Lower leg skin (tissue), 3 donors: ENCODE data around the gene WBP4.
"Not testable (repeated sequence)": the region's sequence is repeated elsewhere in the genome, so short reads cannot be mapped to it uniquely, and the experiment has no call there.

ENCODE experiments used
- POLR2A ChIP-seq, 2 donors: fragments of 450-650 bp; IDR thresholded peaks; one replicate each; pipeline ENCODE4 v1.6.1; 2016 to 2017; ENCODE audit warnings: antibody characterized with exemption in 2 of 2, mild to moderate bottlenecking in 1 of 2, moderate library complexity in 1 of 2
- TF ChIP-seq, protein P1 (sequence below), 3 donors: fragments of 450-650 bp; IDR thresholded peaks; one replicate each; pipeline ENCODE4 v1.5.1; 2016; ENCODE audit warnings: antibody characterized with exemption in 3 of 3, mild to moderate bottlenecking in 3 of 3, moderate library complexity in 2 of 3

DNA sequence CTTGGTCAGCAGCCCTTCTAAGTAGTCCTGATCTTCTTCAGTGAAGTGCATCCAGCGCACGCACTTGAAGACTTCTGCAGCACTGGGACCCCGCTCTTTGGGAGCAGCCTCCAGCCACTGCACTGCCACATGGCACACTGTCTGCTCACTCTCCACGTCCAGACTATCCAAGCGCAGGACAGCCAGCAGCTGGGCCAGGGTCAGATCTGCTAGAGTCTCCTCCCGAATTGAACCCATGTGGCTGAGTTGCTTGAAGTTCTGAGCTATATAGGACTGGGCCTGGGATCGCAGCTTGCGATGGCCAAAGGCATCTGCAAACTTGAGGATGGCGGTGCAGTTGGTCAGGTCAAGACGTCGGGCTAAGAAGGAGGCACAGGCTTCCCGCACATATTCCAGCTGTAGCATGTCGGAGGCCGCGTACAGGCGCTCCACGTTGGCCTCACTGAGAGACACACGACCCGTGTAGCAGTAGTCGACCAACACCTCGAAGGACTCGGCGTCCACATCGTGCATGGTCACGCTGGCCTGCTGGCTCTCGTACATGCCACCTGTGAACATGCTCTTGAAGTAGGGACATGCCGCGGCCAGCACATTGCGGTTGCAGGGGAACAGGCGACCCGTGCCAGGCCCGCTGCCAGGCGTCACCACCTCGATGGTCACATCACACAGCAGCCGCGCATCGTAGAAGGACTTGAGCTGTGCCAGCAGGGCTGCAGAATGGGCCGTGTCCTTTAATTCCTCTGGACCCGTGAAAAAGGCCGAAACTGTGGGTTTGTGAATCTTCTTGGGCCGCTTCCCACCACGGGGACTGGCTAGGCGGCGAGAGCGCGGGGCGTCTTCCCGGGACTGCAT, 70.6 kb downstream of the WBP4 start:
- TF ChIP-seq, protein P1, sequence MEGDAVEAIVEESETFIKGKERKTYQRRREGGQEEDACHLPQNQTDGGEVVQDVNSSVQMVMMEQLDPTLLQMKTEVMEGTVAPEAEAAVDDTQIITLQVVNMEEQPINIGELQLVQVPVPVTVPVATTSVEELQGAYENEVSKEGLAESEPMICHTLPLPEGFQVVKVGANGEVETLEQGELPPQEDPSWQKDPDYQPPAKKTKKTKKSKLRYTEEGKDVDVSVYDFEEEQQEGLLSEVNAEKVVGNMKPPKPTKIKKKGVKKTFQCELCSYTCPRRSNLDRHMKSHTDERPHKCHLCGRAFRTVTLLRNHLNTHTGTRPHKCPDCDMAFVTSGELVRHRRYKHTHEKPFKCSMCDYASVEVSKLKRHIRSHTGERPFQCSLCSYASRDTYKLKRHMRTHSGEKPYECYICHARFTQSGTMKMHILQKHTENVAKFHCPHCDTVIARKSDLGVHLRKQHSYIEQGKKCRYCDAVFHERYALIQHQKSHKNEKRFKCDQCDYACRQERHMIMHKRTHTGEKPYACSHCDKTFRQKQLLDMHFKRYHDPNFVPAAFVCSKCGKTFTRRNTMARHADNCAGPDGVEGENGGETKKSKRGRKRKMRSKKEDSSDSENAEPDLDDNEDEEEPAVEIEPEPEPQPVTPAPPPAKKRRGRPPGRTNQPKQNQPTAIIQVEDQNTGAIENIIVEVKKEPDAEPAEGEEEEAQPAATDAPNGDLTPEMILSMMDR (IDR thresholded peaks at IDR 0.05), result not testable (repeated sequence)
- TF ChIP-seq POLR2A (IDR thresholded peaks at IDR 0.05), result not testable (repeated sequence)
